HG02973 (cell line): ENCODE data around the gene ANKEF1.
"Not testable (repeated sequence)": the region's sequence is repeated elsewhere in the genome, so short reads cannot be mapped to it uniquely, and the experiment has no call there.

Experiments
- ATAC-seq: cut with Tn5 transposase; IDR thresholded peaks from one replicate; pipeline ENCODE4 v1.9.1; 2021; ENCODE audit warnings: moderate library complexity; ENCODE audit not compliant: unreplicated experiment

The ANKEF1 gene

DNA sequence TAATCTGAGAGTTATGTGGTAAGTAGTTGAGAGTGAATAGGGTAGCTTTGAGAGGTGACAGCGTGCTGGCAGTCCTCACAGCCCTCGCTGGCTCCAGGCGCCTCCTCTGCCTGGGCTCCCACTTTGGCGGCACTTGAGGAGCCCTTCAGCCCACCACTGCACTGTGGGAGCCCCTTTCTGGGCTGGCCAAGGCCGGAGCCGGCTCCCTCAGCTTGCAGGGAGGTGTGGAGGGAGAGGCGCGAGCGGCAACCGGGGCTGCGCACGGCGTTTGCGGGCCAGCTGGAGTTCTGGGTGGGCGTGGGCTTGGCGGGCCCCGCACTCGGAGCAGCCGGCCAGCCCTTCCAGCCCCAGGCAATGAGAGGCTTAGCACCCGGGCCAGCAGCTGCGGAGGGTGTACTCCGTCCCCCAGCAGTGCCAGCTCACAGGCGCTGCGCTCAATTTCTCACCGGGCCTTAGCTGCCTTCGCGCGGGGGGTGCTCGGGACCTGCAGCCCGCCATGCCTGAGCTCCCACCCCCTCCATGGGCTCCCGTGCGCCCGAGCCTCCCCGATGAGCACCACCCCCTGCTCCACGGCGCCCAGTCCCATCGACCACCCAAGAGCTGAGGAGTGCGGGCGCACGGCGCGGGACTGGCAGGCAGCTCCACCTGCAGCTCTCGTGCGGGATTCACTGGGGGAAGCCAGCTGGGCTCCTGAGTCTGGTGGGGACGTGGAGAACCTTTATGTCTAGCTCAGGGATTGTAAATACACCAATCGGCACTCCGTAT, 3.2 kb upstream of the ANKEF1 start:
- not testable (repeated sequence) for ATAC-seq

DNA sequence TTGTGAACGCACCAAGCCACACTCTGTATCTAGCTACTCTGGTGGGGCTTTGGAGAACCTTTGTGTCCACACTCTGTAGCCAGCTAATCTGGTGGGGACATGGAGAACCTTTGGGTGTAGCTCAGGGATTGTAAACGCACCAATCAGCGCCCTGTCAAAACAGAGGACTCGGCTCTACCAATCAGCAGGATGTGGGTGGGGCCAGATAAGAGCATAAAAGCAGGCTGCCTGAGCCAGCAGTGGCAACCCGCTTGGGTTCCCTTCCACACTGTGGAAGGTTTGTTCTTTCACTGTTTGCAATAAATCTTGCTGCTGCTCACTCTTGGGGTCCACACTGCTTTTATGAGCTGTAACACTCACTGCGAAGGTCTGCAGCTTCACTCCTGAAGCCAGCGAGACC, 2.5 kb upstream of the ANKEF1 start:
- ATAC-seq = not testable (repeated sequence)

DNA sequence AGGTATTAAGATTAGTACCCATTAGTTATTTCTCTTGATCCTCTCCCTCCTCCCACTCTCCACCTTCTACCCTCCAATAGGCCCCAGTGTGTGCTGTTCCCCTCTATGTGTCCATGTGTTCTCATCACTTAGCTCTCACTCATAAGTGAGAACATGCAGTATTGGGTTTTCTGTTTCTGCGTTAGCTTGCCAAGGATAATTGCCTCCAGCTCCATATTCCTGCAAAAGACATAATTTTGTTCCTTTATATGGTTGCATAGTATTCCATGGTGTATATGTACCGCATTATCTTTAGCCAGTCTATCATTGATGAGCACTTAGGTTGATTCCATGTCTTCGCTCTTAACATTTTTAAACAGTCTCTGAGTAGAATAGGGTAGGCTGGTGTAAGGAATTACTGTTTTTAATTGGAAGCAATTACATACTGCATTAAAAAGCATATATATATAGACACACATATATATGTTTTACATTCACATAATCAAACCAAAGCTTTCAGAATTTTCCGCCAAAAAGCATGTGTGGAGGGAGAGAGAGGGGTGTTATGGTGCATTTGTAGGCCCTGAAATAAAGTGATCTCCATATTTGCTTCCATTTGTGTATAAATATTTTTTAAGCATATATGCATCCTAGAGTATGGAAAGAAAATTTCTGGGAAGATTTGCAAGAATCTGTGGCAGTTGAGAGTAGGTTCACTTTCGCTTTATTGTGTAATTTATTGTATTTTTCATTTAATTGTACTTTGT, 709 bp upstream of the ANKEF1 start:
- ATAC-seq = no peak

DNA sequence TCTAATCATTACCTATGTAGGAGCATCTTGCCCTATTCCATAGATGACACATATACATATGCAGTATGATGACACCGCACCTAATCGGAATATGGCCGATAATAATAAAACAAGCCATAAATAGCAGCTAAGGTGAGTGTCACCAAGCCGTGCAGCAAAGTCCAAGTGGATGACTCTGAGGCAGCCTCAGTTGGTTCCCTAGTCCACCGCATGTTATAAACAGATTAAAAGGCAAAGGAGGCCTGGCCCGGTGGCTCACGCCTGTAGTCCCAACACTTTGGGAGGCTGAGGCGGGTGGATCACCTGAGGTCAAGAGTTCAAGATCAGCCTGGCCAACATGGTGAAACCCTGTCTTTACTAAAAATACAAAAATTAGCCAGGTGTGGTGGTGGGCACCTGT, 1.5 kb downstream of the ANKEF1 start:
- ATAC-seq = not testable (repeated sequence)

DNA sequence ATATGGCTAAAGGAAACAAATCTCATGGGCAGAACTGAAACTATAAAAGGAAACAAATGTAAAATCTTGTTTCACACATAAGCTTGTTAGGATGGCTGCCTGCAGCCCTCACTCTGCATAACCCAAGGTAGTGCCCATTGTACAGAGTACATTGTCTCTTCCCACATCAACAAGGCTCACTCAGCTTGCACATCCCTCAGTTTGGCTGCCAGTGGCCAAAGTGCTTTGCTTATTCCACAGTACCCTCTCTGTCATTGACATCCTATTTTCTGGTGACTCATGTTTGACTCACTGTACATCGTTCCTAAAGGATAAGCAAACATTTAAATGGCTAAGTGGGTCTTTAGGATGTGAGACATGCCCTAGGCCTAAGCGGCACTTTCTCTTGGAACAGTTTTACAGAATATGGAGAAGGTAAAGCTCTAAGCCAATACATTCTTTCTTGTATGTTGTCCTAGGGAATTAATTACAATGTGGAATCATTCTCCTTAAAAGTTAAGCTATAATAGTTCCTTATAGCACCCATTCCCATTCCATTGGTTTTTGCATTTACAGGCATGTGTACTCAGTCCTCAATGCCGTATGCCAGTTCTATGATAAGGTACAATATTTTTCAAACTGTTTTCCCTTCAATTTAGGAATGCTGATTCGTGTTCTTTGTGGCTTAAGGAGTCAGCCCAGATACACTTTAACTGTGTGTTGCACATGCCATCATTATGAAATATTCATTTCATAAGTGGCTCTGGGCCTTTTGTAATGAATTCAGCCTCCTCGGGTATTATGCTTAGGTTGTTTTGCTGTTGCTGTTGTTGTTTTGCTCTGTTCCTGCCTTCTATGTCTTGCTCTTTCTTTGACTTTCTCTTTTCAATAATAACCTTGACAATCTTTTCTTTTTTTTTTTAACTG, 5.5 kb downstream of the ANKEF1 start:
- no peak for ATAC-seq

DNA sequence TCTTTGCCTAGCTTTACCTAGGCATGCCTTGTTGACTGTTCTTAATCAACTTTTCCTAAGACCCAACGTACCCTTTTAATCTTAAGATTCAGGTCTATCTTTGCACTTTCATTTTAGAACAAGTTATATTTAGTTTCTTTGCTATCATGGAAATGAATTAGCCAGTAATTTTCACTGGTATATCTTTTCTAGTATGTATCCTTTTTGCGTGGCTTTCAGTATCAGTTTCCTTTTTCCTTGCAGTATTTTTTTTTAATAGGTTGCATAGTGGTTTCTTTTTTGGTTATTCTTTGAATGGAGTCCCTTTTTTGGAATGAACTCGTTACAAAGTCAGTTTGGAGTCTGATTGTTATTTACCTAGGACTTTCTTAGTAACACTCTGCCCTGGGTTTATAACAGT, 7.3 kb downstream of the ANKEF1 start:
- no peak for ATAC-seq

DNA sequence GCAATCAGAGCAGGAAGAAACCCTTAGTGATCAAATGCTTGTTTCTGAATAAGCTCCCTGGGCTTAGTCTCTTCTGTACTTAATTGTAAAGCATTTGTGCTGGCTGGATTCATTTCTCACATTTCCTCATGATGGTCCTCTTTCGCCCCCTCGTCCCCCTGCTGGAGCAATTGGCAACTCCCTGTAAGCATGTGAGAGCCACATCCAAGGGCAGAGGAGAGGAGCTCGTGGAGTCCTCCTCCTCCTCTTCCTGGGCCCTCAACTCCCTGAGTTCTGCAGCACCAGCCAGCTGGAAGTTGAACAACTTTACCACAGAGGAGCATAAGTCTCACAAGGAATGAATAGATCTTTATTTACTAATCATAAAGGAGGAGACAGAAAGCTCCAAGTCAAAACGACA, 12.6 kb downstream of the ANKEF1 start:
- no peak for ATAC-seq

DNA sequence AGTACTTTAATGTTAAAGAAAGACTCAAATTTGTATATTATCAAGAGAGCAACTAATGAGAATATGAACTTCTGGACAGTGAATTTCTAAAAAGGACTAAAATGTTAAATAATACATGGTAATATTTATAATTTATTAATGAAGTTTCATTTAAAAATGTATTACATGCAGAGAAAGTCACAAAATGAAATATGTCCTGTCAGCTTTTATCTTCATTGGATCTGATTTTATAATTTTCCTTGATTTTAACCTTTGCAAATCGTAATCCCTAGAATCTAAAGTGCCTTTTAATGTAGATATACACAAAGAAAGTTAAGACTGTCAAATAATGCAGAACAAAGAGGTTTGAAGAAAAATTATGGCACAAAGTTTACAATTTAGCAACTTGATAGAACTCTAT, 16.4 kb downstream of the ANKEF1 start:
- no peak for ATAC-seq

DNA sequence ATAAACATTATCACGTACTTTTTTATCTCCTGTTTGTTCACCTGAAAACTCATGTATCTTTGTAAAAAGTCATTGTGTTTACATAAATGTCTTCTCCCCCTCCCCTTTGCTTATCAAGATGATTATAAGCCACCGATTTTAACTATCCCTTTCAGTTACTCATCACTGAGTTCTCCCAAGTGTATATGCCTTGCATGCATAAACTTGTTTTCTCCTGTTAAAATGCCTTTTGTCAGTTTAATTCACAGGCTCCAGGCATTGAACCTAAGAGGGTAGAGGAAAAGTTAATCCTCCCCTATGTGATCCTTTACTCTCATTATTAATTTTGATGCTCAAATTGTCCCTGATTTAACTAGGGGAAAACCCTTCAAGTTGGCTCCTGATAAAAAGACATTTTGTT, 24.2 kb downstream of the ANKEF1 start:
- no peak for ATAC-seq

DNA sequence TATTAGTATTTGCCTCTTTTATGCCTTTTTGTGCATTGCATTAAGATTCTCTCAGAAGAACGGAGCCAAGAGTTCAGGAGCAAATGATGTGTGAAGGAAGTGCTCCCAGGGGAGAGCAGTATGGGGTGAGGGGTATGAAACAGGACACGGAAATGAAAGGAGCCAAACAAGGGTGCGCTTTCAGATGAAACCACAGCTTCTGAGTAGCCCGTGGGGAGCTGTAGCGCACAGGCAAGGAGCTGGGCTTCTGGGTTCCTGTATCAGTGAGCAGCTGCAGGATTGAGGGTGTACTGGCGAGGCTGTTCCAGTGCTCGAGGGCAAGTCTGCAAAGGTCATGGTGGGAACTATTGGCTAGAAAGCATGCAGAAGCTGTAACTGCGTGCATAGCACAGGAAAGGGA, 25.4 kb downstream of the ANKEF1 start:
- ATAC-seq = no peak

DNA sequence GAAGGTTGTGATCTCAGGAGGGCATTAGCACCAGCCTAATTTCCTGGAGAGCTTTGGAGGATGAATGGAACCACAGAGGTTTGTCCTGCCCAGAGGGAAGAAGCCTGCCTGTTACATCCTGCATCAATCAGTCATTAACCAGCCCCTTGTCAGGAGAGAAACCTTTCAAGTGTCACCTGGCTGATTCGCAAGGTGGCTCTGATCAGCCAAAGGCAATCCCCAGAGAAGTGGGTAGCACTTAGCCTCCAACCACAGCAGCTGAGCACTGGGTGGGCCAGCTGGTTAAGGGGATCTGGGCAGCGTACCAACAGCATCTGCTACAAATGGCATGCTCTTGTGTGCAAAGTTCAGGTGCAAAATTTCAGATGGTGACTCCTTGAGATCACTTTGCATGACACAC, 26.9 kb downstream of the ANKEF1 start:
- no peak for ATAC-seq

DNA sequence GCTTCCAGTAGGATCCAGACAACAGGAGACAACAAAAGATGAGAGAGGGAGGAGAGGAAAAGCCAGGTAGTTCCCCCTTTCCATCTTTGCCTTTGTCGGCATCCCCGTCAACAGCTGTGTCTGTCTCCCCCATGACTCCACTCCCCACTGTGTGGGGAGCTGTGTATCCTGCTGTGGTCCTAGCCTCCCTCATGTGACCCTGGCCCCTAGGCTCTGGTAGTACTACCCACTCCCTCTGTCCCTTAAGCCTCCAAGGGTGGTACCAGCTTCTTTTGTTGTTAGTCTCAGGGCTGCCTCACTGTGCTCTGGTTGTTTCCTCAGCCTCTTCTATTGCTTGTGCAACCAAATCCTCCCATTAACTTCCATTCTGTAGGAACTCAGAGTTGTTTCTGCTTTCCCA, 28.7 kb downstream of the ANKEF1 start:
- no peak for ATAC-seq

DNA sequence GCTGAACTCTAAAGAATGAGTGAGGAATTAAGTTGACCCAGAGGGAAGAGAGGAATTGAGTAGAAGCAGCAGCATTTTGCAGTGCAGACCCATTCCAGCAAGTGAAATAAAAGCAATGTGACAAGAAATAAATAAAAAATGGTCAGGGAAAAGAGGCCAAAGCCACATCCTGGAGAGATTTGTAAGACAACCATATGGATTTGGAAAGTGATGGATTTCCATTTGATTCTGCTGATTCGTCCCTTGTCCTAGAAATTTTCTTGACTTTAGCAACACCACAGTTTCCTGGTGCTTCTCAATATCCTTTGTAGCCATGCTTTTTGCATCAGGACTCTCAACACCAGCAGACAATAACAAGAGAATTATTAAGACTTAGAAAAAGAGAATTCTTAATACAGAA, 29.8 kb downstream of the ANKEF1 start:
- ATAC-seq = no peak

DNA sequence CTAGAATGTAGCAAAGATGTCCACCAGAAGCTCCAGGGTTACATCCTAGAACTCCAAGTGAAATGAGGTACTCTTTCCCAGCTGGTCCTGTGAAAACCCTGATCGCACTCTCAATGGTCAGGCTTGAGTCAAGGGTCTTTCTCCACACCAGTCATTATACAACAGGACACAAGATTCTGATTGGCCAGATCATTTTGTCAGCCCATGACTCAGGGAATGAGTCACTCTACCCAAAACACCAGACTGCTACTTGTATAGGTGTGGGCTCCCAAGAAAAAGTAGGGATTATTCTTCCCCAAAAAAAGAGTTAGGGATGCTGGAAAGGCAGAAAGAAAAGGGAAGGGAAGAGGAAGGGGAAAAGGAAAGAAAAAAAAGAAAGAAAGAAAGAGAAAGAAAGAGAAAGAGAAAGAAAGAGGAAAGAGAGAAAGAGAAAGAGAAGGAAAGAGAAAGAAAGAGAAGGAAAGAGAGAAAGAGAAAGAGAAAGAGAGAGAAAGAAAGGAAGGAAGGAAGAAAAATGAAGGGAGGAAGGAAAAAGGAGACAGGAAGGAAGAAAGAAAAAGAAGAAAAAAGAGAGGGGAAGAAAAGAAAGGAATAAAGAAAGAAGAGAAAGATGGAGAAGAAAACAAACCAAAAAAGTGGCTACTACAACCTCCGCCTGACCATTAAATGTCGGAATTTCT, 30.5 kb downstream of the ANKEF1 start:
- no peak for ATAC-seq

DNA sequence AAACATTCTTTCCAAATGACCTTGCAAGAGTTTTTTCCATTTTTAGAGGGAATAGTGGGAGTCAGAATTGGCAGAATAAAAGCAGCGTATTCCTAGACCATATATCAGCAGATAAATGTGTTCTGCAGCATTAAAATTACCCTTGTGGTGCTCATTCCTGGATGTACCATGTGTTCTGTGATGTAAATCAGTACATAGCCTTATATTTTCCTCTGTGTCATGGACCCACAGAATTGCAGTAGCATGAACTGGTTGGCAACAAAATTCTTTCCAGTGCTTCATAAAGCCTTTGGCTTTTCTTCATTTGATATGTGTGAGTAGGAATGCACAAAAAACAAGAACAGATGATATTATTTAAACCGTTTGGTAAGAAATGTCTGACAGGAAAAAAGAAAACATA, 32.5 kb downstream of the ANKEF1 start:
- ATAC-seq = no peak

DNA sequence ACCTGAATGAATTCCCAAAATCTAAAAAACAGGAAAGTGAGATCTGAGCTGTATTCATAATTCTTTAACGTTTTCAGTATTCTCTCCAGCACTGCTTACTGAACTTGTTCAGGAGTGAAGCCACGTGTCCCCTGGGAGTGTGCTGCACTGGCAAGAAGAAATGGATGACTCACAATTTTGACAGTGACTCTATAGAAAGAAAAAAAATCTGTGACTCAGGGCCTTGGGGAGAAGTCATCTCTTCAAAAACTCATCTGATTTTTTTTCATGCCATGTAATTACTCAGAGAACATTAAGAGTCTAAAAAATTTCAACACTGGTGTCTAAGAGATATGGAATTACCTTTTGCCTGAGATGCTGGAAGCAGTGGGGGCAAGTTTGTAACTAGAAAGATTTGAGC, 39.7 kb downstream of the ANKEF1 start:
- ATAC-seq = peak; percentile 53

DNA sequence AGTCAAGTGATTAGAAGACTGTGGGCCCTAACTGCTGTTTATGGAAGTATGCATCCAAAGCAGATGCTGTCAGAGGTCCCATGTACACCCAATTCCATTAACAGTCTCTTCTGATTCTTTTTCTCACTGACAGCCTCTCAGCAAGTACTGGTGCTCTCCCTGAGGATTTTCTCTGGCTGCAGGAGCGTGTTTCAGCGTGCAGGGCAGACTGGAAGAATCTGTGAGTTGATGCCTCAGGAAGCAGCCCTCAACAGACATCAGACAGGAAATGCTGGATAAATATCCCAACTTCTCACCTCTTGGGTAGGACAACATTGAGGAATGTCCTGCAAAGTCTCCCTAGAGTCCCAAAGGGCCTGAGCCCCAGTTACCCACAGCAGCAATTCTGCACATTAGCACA, 40.8 kb downstream of the ANKEF1 start:
- ATAC-seq = no peak

DNA sequence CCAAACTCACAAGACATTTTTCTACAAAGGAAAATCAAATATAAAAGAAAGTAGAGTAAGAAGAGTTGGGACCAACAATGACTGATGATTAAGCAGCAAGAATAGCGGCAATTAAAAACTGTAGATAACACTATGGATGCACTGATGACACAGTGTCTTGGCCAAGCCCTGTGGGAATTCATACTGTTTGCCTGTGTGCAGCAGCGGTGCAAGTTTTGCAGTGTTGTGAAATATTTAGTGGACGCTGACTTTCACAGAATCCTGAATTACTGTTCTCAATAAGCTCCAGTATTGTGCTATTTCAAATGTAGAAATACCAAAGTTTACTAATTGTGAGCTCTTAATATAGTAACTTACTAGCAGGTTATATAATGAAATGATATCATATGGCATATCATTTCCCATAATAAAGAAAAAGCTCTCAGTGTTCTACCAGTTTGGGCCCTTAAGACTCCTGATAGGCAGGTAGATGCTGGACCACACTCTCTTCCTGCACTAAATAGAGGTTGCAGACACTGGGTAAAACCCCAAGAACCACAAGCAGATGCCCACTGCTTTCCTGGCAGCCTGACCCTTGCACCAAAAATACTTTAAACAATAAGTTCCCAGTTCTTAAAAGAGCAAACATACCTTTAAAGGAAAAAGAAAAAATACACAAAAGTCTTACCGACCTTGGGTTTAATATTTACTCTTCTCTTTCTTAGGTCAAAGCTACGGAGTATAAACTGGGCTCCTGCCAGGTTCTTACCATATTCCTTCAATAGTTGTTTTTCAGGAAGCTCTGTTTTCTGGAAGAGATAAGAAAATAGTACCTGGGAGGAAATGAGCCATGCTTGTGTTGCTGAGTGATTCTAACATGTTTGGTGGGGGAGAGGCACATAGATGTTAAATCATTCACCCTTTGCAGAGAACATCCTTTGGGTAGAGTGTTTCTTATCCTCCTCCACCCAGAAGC, 41.6 kb downstream of the ANKEF1 start:
- no peak for ATAC-seq

DNA sequence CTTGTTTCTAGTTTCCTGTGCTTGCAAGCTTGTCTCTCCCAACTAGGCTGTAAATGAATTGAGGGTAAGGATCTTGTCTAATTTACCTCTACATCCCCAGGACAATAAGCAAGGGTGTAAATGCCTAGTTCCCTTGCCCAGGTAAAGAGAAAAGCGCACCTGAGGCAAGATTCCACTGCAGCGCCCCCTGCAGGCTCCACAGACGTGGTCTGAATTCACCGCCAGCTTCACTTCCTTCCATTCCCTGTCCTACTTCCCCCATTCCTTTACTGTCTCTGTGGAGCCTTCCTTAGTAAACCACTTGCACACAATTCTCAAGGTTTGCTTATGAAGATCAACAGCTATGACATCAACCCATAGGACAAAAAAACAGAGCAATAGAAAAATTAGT, 42.3 kb downstream of the ANKEF1 start:
- no peak for ATAC-seq

DNA sequence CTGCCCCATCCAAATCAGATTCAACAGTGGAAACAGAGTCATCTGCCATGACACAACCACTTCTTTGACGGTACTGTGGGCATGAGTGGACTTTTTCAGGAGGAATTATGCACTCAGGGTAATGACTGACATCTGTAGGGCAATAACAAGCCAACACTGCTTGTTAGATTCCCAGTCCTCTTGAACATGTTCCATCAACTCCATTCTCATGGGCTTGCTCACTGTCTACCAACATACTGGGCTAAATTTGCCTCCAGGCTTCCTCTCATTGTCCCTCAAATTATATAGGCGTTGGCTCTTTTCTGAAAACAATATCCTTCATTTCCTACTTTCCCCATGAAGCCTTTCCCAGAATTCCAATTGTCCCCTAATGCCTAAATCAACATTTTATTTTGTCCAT, 43.1 kb downstream of the ANKEF1 start:
- ATAC-seq = no peak
